A549 (cell line): Measurements from ENCODE around the gene ZNF48.

Source experiments
- CBX2 ChIP-seq: fragments of 200-600 bp; sonication (generic); IDR thresholded peaks from 2 replicates; pipeline ENCODE4 v1.6.1; 2016; ENCODE audit warnings: low read depth, mild to moderate bottlenecking, borderline replicate concordance
- EP300 ChIP-seq, 2 experiments: fragments of >200 bp; sonication (Bioruptor Twin); formaldehyde crosslinking; IDR thresholded peaks; 2 replicates in 1 of 2; 3 replicates in 1 of 2; pipeline ENCODE4 v1.6.1; 2016 to 2017
- HOXA7 ChIP-seq: fragments of 250-450 bp; sonication (Bioruptor Pico); IDR thresholded peaks from 2 replicates; pipeline ENCODE4 v1.5.0; 2020; ENCODE audit warnings: mild to moderate bottlenecking, moderate library complexity
- JUNB ChIP-seq: fragments of >200 bp; sonication (Bioruptor Twin); formaldehyde crosslinking; IDR thresholded peaks from 2 replicates; pipeline ENCODE4 v1.6.1; 2016
- MAZ ChIP-seq: fragments of 150-350 bp; IDR thresholded peaks from 2 replicates; pipeline ENCODE4 v1.6.1; 2014; ENCODE audit warnings: antibody characterized with exemption, low read depth, low read length, borderline replicate concordance
- NR3C1 ChIP-seq: fragments of >200 bp; sonication (Bioruptor Twin); formaldehyde crosslinking; IDR thresholded peaks from 3 replicates; pipeline ENCODE4 v1.6.1; 2017
- POLR2A ChIP-seq: IDR thresholded peaks from 2 replicates; pipeline ENCODE4 v1.6.1; 2012; ENCODE audit warnings: mild to moderate bottlenecking, low read length
- POLR2AphosphoS2 ChIP-seq: conservative IDR thresholded peaks from 2 replicates; pipeline ENCODE4 v1.6.1; 2012; ENCODE audit warnings: low read length, improper control_type of control experiment, inconsistent platforms
- RAD21 ChIP-seq, 2 experiments: fragments of >200 bp in 1 of 2; sonication (Bioruptor Twin) in 1 of 2; formaldehyde crosslinking in 1 of 2; IDR thresholded peaks in 1 of 2; conservative IDR thresholded peaks in 1 of 2; 2 replicates in 1 of 2; 3 replicates in 1 of 2; pipeline ENCODE4 v1.6.1; 2012 to 2018; ENCODE audit warnings: inconsistent platforms in 1 of 2
- TF ChIP-seq, protein P1 (sequence below): fragments of >200 bp; sonication (Bioruptor Twin); formaldehyde crosslinking; IDR thresholded peaks from 3 replicates; pipeline ENCODE4 v1.6.1; 2016
- TF ChIP-seq, protein P2 (sequence below): fragments of >200 bp; sonication (Bioruptor Twin); formaldehyde crosslinking; IDR thresholded peaks from 3 replicates; pipeline ENCODE4 v1.5.1; 2016
- TF ChIP-seq, protein P3 (sequence below): fragments of 150-350 bp; IDR thresholded peaks from 2 replicates; pipeline ENCODE4 v1.6.1; 2014; ENCODE audit warnings: low read depth, mild to moderate bottlenecking, low read length
- TF ChIP-seq, protein P4 (sequence below): IDR thresholded peaks from 2 replicates; pipeline ENCODE4 v1.6.1; 2012

DNA sequence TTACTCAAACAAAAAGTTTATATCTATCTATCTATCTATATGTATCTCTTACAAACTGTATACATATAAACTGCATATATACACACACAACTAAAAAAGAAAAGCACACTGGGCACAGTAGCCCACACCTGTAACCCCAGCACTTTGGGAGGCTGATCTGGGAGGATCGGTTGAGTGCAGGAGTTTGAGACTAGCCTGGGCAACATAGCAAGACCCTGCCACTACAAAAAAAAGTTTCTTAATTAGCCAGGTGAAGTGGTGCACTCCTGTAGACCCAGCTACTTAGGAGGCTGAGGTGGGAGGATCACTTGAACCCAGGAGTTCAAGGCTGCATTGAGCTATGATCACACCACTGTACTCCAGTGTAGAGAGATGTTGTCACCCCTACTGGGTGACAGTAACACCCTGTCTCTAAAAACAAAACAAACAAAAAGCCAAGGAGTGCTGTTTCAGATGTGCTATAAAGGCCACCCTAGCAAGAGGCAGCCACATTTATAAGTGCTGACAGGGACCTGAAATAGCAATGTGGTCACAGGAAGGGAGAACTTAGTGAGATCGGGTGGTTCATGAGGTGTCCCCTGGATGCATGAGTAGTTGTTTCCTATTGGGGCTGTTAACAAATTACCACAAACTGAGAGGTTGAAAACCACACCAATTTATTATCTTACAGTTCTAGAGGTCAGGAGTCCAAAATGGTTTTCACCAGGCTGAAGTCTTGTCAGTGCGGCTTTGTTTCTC, 44.9 kb upstream of the ZNF48 start:
- TF ChIP-seq RAD21 (conservative IDR thresholded peaks at IDR 0.05 in 1 of 2, IDR thresholded peaks at IDR 0.05 in 1 of 2), result no peak
- no peak for TF ChIP-seq NR3C1
- TF ChIP-seq, protein P1, sequence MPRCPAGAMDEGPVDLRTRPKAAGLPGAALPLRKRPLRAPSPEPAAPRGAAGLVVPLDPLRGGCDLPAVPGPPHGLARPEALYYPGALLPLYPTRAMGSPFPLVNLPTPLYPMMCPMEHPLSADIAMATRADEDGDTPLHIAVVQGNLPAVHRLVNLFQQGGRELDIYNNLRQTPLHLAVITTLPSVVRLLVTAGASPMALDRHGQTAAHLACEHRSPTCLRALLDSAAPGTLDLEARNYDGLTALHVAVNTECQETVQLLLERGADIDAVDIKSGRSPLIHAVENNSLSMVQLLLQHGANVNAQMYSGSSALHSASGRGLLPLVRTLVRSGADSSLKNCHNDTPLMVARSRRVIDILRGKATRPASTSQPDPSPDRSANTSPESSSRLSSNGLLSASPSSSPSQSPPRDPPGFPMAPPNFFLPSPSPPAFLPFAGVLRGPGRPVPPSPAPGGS, result no peak
- TF ChIP-seq, protein P2, sequence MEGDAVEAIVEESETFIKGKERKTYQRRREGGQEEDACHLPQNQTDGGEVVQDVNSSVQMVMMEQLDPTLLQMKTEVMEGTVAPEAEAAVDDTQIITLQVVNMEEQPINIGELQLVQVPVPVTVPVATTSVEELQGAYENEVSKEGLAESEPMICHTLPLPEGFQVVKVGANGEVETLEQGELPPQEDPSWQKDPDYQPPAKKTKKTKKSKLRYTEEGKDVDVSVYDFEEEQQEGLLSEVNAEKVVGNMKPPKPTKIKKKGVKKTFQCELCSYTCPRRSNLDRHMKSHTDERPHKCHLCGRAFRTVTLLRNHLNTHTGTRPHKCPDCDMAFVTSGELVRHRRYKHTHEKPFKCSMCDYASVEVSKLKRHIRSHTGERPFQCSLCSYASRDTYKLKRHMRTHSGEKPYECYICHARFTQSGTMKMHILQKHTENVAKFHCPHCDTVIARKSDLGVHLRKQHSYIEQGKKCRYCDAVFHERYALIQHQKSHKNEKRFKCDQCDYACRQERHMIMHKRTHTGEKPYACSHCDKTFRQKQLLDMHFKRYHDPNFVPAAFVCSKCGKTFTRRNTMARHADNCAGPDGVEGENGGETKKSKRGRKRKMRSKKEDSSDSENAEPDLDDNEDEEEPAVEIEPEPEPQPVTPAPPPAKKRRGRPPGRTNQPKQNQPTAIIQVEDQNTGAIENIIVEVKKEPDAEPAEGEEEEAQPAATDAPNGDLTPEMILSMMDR, result no peak
- TF ChIP-seq, protein P3, sequence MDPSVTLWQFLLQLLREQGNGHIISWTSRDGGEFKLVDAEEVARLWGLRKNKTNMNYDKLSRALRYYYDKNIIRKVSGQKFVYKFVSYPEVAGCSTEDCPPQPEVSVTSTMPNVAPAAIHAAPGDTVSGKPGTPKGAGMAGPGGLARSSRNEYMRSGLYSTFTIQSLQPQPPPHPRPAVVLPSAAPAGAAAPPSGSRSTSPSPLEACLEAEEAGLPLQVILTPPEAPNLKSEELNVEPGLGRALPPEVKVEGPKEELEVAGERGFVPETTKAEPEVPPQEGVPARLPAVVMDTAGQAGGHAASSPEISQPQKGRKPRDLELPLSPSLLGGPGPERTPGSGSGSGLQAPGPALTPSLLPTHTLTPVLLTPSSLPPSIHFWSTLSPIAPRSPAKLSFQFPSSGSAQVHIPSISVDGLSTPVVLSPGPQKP, result no peak
- TF ChIP-seq POLR2AphosphoS2, result no peak
- TF ChIP-seq POLR2A, result no peak
- TF ChIP-seq EP300 (IDR thresholded peaks at IDR 0.05), result no peak
- no peak for TF ChIP-seq HOXA7 (CRISPR knock-in tag)
- TF ChIP-seq, protein P4, sequence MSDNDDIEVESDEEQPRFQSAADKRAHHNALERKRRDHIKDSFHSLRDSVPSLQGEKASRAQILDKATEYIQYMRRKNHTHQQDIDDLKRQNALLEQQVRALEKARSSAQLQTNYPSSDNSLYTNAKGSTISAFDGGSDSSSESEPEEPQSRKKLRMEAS, result no peak
- TF ChIP-seq JUNB, result no peak
- TF ChIP-seq CBX2, result no peak
- TF ChIP-seq MAZ, result no peak
